ELR (cell line): ENCODE results near the gene SOX6.
"Not testable (repeated sequence)": the region's sequence is repeated elsewhere in the genome, so short reads cannot be mapped to it uniquely, and the experiment has no call there.

Experiments used
- DNase-seq: peaks from one replicate; pipeline ENCODE4 v3.0.0-alpha.2; 2015; ENCODE audit warnings: low read depth

SOX6 gene

GRCh38 chr11:16093889-16094653, 262.3 kb downstream of the SOX6 start:
- DNase-seq = no peak

GRCh38 chr11:16091862-16092261, 264.5 kb downstream of the SOX6 start:
- DNase-seq = no peak

- no peak for DNase-seq
Observed at GRCh38 chr11:16089481-16089880, 266.9 kb downstream of the SOX6 start.

GRCh38 chr11:16088774-16089173, 267.6 kb downstream of the SOX6 start:
- DNase-seq = no peak

GRCh38 chr11:16087886-16088285, 268.5 kb downstream of the SOX6 start:
- no peak for DNase-seq

- no peak for DNase-seq
Observed at GRCh38 chr11:16086229-16086819, 270.0 kb downstream of the SOX6 start.

- no peak for DNase-seq
Observed at GRCh38 chr11:16082095-16083055, 274.0 kb downstream of the SOX6 start.

GRCh38 chr11:16081382-16082094, 274.8 kb downstream of the SOX6 start:
- no peak for DNase-seq

GRCh38 chr11:16080688-16081381, 275.5 kb downstream of the SOX6 start:
- DNase-seq = no peak

GRCh38 chr11:16078936-16079335, 277.4 kb downstream of the SOX6 start:
- DNase-seq = no peak

GRCh38 chr11:16070573-16070972, 285.8 kb downstream of the SOX6 start:
- no peak for DNase-seq

GRCh38 chr11:16067268-16067667, 289.1 kb downstream of the SOX6 start:
- not testable (repeated sequence) for DNase-seq

- DNase-seq = no peak
Observed at GRCh38 chr11:16059332-16059731, 297.0 kb downstream of the SOX6 start.

GRCh38 chr11:16058671-16059070, 297.7 kb downstream of the SOX6 start:
- no peak for DNase-seq

- DNase-seq = no peak
Observed at GRCh38 chr11:16052750-16053149, 303.6 kb downstream of the SOX6 start.

GRCh38 chr11:16049611-16050010, 306.7 kb downstream of the SOX6 start:
- no peak for DNase-seq

- no peak for DNase-seq
Observed at GRCh38 chr11:16047073-16047472, 309.3 kb downstream of the SOX6 start.

- no peak for DNase-seq
Observed at GRCh38 chr11:16043617-16044016, 312.7 kb downstream of the SOX6 start.

- DNase-seq = no peak
Observed at GRCh38 chr11:16041207-16041606, 315.1 kb downstream of the SOX6 start.

GRCh38 chr11:16040151-16040550, 316.2 kb downstream of the SOX6 start:
- no peak for DNase-seq

- no peak for DNase-seq
Observed at GRCh38 chr11:16037179-16037578, 319.2 kb downstream of the SOX6 start.
